22Rv1 (cell line): ENCODE data around the gene CHEK2.
A peak's percentile ranks its signal among the peaks of the same experiment; 100 is the strongest.
"Not testable (repeated sequence)": the region's sequence is repeated elsewhere in the genome, so short reads cannot be mapped to it uniquely, and the experiment has no call there.

ENCODE experiments used
- H3K27ac ChIP-seq: fragments of 450-650 bp; 2 replicates; pipeline ENCODE4 v1.5.1; 2017
- CTCF ChIP-seq: fragments of 450-650 bp; IDR thresholded peaks from 2 replicates; pipeline ENCODE4 v1.5.1; 2017; ENCODE audit warnings: mild to moderate bottlenecking
- ZFX ChIP-seq: fragments of 450-650 bp; IDR thresholded peaks from 2 replicates; pipeline ENCODE4 v1.6.1; 2017; ENCODE audit warnings: antibody characterized with exemption, borderline replicate concordance

The CHEK2 gene

GRCh38 chr22:28773461-28773867, 31.8 kb upstream of the CHEK2 start:
- peak overlapping the region; percentile 77 for H3K27ac ChIP-seq
- no peak for TF ChIP-seq ZFX
- TF ChIP-seq CTCF: no peak

GRCh38 chr22:28772633-28773460, 31.2 kb upstream of the CHEK2 start, which contains the start of gene CCDC117:
TSS of gene CCDC117 (plus strand) at chr22:28772695. CDS start at chr22:28772850, 155 bp downstream.
- H3K27ac ChIP-seq: peak within 1 kb of the TSS; percentile 77

GRCh38 chr22:28771195-28771791, 29.7 kb upstream of the CHEK2 start:
- H3K27ac ChIP-seq: no peak overlapping the region
- TF ChIP-seq ZFX (no peak), CTCF (no peak)

More at GRCh38 chr22:28772633-28773460, 31.2 kb upstream of the CHEK2 start, which contains the start of gene CCDC117:
- TF ChIP-seq CTCF (peak; percentile 77), ZFX (no peak)

GRCh38 chr22:28769394-28770085, 27.9 kb upstream of the CHEK2 start:
- no peak overlapping the region for H3K27ac ChIP-seq
- TF ChIP-seq ZFX (no peak), CTCF (no peak)

- TF ChIP-seq ZFX: no peak
- TF ChIP-seq CTCF: no peak
- H3K27ac ChIP-seq: no peak overlapping the region
These were observed 27.2 kb upstream of the CHEK2 start for GRCh38 chr22:28768701-28769393.

- H3K27ac ChIP-seq: no peak overlapping the region
- no peak for TF ChIP-seq ZFX
- no peak for TF ChIP-seq CTCF
These were observed 25.0 kb upstream of the CHEK2 start for GRCh38 chr22:28766628-28767027.

- H3K27ac ChIP-seq: not testable (repeated sequence)
These were observed 20.4 kb upstream of the CHEK2 start for GRCh38 chr22:28762000-28762399.
